GM23338 (cell line): Measurements from ENCODE around the gene SERINC5.
"Not testable (repeated sequence)": the region's sequence is repeated elsewhere in the genome, so short reads cannot be mapped to it uniquely, and the experiment has no call there.

Source experiments
- EZH2 ChIP-seq: fragments of 200-600 bp; sonication (generic); IDR thresholded peaks from one replicate; pipeline ENCODE4 v1.8.0; 2017; ENCODE audit warnings: antibody characterized with exemption, mild to moderate bottlenecking, low read depth; ENCODE audit not compliant: unreplicated experiment
- EZH2phosphoT487 ChIP-seq: fragments of 200-600 bp; sonication (generic); IDR thresholded peaks from one replicate; pipeline ENCODE4 v1.8.1; 2018; ENCODE audit warnings: antibody characterized with exemption; ENCODE audit not compliant: unreplicated experiment
- JUNB ChIP-seq: IDR thresholded peaks from one replicate; pipeline ENCODE4 v1.6.1; 2016; ENCODE audit warnings: antibody characterized with exemption; ENCODE audit not compliant: unreplicated experiment
- NANOG ChIP-seq: IDR thresholded peaks from 2 replicates; pipeline ENCODE4 v1.6.1; 2016; ENCODE audit warnings: antibody characterized with exemption, borderline replicate concordance
- POLR2AphosphoS5 ChIP-seq: IDR thresholded peaks from 2 replicates; pipeline ENCODE4 v1.6.1; 2016; ENCODE audit warnings: antibody characterized with exemption, low read depth
- REST ChIP-seq: IDR thresholded peaks from one replicate; pipeline ENCODE4 v1.6.1; 2018; ENCODE audit warnings: antibody characterized with exemption; ENCODE audit not compliant: unreplicated experiment
- STAT1 ChIP-seq: IDR thresholded peaks from one replicate; pipeline ENCODE4 v1.6.1; 2016; ENCODE audit warnings: antibody characterized with exemption; ENCODE audit not compliant: unreplicated experiment
- ZNF114 ChIP-seq: fragments of 250-450 bp; sonication (Bioruptor Pico); IDR thresholded peaks from 2 replicates; pipeline ENCODE4 v1.5.0; 2020; ENCODE audit warnings: mild to moderate bottlenecking, moderate library complexity
- TF ChIP-seq, protein P1 (sequence below), 2 experiments: fragments of 200-600 bp in 1 of 2; sonication (generic) in 1 of 2; conservative IDR thresholded peaks; 2 replicates each; pipeline versions ENCODE4 v1.5.1 to v1.6.1; 2016 to 2017; ENCODE audit warnings: antibody characterized with exemption in 2 of 2, low read depth in 2 of 2, mild to moderate bottlenecking in 2 of 2, moderate library complexity in 1 of 2

- TF ChIP-seq, protein P1, sequence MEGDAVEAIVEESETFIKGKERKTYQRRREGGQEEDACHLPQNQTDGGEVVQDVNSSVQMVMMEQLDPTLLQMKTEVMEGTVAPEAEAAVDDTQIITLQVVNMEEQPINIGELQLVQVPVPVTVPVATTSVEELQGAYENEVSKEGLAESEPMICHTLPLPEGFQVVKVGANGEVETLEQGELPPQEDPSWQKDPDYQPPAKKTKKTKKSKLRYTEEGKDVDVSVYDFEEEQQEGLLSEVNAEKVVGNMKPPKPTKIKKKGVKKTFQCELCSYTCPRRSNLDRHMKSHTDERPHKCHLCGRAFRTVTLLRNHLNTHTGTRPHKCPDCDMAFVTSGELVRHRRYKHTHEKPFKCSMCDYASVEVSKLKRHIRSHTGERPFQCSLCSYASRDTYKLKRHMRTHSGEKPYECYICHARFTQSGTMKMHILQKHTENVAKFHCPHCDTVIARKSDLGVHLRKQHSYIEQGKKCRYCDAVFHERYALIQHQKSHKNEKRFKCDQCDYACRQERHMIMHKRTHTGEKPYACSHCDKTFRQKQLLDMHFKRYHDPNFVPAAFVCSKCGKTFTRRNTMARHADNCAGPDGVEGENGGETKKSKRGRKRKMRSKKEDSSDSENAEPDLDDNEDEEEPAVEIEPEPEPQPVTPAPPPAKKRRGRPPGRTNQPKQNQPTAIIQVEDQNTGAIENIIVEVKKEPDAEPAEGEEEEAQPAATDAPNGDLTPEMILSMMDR (conservative IDR thresholded peaks at IDR 0.05; ENCODE audit: low read depth in 2 of 2) = not testable (repeated sequence)
- not testable (repeated sequence) for TF ChIP-seq NANOG; EZH2; REST; ZNF114 (CRISPR knock-in tag); POLR2AphosphoS5; EZH2phosphoT487; STAT1; JUNB
Measured at GRCh38 chr5:80270543-80270942, 14.7 kb upstream of the SERINC5 start.
